Lung (tissue), 12 donors: ENCODE results near the gene TMEM259. TPM values are rescaled to one million over a fixed set of nuclear protein-coding genes. Genes with fewer than 3 reads are reported as not detected.
"Not testable (repeated sequence)": the region's sequence is repeated elsewhere in the genome, so short reads cannot be mapped to it uniquely, and the experiment has no call there.

Source experiments
- ATAC-seq: fragments of 200-7000 bp; cut with Tn5 transposase; one replicate; pipeline ENCODE4 v1.9.1; 2020; ENCODE audit warnings: moderate number of reproducible peaks; ENCODE audit not compliant: insufficient read depth, low FRiP score
- DNase-seq, 3 donors: peaks; one replicate each; pipeline ENCODE4 v3.0.0-alpha.2; 2013 to 2017
- H3K27ac ChIP-seq, 2 donors: one replicate each; pipeline ENCODE4 v1.5.1; 2013; ENCODE audit warnings: mild to moderate bottlenecking in 2 of 2, moderate library complexity in 2 of 2, control low read depth in 1 of 2, inconsistent platforms in 1 of 2, low read depth in 1 of 2, low read length in 1 of 2
- H3K27me3 ChIP-seq, 3 donors: one replicate each; pipeline ENCODE4 v1.5.1; 2013; ENCODE audit warnings: low read length in 2 of 3; ENCODE audit not compliant: control insufficient read depth in 3 of 3, insufficient read depth in 3 of 3
- H3K36me3 ChIP-seq, 4 donors: one replicate each; pipeline ENCODE4 v1.5.1; 2013; ENCODE audit warnings: low read length in 4 of 4, mild to moderate bottlenecking in 1 of 4, moderate library complexity in 1 of 4; ENCODE audit not compliant: control insufficient read depth in 4 of 4, insufficient read depth in 4 of 4
- H3K4me1 ChIP-seq, 5 donors: one replicate each; pipeline ENCODE4 v1.5.1; 2013; ENCODE audit warnings: low read length in 5 of 5, mild to moderate bottlenecking in 2 of 5, moderate library complexity in 1 of 5; ENCODE audit not compliant: control insufficient read depth in 5 of 5, insufficient read depth in 5 of 5
- H3K4me3 ChIP-seq: one replicate; pipeline ENCODE4 v1.5.1; 2013; ENCODE audit warnings: mild to moderate bottlenecking, control low read depth, moderate library complexity
- H3K9ac ChIP-seq, 2 donors: one replicate each; pipeline ENCODE4 v1.5.1; 2013; ENCODE audit warnings: low read length in 2 of 2, control low read depth in 1 of 2; ENCODE audit not compliant: insufficient read depth in 1 of 2
- H3K9me3 ChIP-seq, 4 donors: one replicate each; pipeline ENCODE4 v1.5.1; 2013; ENCODE audit warnings: low read length in 3 of 4, mild to moderate bottlenecking in 1 of 4, moderate library complexity in 1 of 4; ENCODE audit not compliant: control insufficient read depth in 4 of 4, insufficient read depth in 3 of 4
- CTCF ChIP-seq: IDR thresholded peaks from 2 replicates; pipeline ENCODE4 v1.5.1; 2012; ENCODE audit warnings: mild to moderate bottlenecking; ENCODE audit errors: control extremely low read depth, extremely low read depth
- WGBS, 2 donors: extraction: QIAGEN DNeasy Blood & Tissue Kit; methylation state at CpG; one replicate each; pipeline ENCODE4 v1.1.7; 2013; 5-methylcytosine and 5-hydroxymethylcytosine counted together
- polyA plus RNA-seq, 2 donors: library from polyadenylated mRNA; stranded (reverse); fragments of 200-250 nt; gene quantifications; one replicate each; pipeline ENCODE4 v1.2.1, GENCODE V29; 2013
- total RNA-seq, 2 donors: library from RNA; depleted of rRNA in 1 of 2; stranded (reverse); fragments of >200 nt in 1 of 2; gene quantifications; one replicate each; pipeline ENCODE4 v1.2.1, GENCODE V29; 2014 to 2021
- donor health status: control.
- donor health status: control.
- donor health status: Bipolar disorder and iron deficiency.
- donor health status: healthy.
- donor health status: DM: yes; HTN: yes; CAD: no.

TMEM259 gene
- total and polyA plus RNA-seq, 4 donors: 61.1 to 262 (median 195) TPM

DNA sequence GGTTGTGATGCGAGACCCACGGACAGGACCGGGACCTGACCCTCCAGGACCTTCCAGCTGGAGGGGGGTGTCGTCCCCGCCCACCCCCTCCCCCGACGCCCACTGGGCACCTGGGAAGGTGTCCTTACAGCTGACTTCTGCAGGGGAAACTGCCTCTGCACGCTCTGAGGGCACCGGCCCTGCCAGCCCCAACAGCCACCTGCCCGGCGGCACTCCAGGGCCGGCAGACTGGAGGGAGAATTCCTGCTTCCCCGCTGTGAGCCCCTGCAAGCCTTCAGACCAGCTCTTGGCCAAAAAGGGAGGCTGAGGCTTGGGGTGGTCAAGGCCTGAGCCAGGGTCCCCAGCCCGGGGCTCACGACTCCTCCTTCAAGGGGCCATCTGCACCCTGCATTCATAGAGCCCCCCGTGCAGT, 6.7 kb upstream of the TMEM259 start:
- peaks cover 0 to 14% (median 0%) of the 10 kb centered on the region in 5 donors for H3K4me1 ChIP-seq
- H3K27me3 ChIP-seq: no peaks in the 10 kb centered on the region
- peak overlapping the region; percentile 97 to 99 for H3K27ac ChIP-seq
- no peaks in the 10 kb centered on the region for H3K9me3 ChIP-seq
- peak overlapping the region in 1 of 2 donors; percentile 32 for H3K9ac ChIP-seq
- ATAC-seq (no peak), DNase-seq (peak in 1 of 3 donors; percentile 47)
- peaks cover 4 to 12% (median 6%) of the 10 kb centered on the region in 4 donors for H3K36me3 ChIP-seq
- peak overlapping the region; percentile 80 for H3K4me3 ChIP-seq
- 5 to 9% methylated on average over 16 of the region's 16 CpGs for WGBS, 2 donors
- no peak for TF ChIP-seq CTCF

DNA sequence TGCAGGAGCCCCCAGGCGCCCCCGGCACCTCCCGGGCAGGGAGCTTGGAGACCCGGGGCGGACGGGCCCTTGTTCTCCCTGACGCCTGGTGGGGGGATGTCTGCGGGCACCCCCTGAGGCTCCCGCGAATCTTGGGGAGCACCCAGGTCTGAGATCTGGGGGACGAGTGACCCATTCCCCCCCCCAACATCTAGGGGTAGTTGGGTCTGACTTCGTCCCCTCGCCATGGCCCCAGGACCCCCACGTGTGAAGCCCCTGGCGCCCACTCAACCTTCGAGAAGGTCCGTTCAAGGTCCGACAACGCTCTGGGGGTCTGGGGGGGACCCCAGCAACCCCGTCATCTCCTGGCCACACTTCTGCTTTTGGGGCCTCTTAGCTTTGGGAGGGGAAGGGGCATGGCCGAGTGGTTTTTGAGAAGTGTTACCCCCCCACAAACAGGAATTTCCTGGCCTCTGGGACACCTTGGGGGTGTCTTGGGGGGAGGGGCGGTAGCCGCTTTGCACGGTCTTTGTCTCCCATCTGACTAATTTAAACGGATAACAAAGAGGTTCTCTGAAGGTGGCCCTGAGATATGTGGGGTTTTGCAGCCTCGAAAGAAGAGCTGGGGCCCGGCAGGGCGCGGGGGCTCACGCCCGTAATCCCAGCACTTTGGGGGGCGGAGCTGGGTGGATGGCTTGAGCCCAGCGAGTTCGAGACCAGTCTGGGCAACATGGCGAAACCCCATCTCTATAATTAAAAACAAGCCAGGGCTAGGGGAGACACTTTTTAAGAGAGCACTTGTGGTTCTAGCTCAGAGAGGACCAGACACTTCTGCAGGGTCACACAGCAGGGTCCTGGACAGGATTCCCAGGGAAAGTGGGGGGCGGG, 6.1 kb upstream of the TMEM259 start:
- Histone ChIP-seq H3K36me3 (peaks cover 0 to 6% (median under 1%) of the 10 kb centered on the region in 4 donors), H3K9ac (peak overlapping the region; percentile 4 to 77), H3K4me1 (peaks cover 0 to 14% (median 0%) of the 10 kb centered on the region in 5 donors), H3K4me3 (peak overlapping the region; percentile 80), H3K9me3 (no peaks in the 10 kb centered on the region), H3K27me3 (no peaks in the 10 kb centered on the region), H3K27ac (peak overlapping the region; percentile 91 to 99)
- WGBS, 2 donors: 0 to 2% methylated on average over 34 to 36 of the region's 36 CpGs
- DNase-seq (peak; percentile 58 to 68 (median 64)), ATAC-seq (no peak)
- no peak for TF ChIP-seq CTCF

DNA sequence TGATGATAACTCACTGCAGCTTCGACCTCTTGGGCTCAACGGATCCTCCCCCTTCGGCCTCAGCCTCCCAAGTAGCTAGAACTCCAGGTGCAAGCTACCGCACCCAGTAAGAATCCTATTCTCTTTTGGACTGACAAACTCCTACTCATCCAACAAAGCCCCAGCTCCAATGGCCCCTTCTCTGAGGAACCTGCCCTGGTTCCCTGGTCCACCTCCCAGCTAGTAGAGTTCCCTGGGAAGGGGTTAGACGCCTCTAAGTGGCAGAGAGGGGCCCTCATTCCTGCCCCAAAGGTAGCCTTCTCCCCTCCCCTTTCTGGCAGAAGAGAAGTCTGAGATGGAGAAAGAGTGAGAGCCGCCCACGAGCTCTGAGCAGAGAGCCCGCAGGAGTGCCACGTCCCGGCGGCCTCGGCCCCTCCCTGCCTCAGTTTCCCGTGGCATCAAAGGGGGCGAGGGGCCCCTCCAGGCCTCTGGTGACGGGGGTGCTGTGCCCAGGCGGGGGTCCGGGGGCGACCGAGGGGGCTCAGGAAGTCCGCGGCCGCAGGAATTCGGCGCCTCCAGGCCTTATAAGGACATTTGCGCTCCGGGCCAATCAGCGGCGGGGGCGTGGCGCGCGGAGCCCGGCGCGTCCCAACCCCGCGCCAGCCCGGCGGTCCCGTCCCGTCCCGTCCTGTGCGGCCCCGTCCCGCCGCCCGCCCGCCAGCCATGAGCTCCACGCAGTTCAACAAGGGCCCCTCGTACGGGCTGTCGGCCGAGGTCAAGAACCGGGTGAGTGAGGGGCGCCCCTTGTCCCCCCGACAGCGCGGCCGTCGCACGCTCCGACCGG, 5.2 kb upstream of the TMEM259 start, which contains the start of gene CNN2:
Gene CNN2, plus strand, starts transcription at position 649 of the 823 bp plus-strand sequence. Its CDS starts 54 bp downstream, at position 703.
- Histone ChIP-seq H3K27ac (peak within 1 kb of the TSS; percentile 91 to 99), H3K27me3 (no peaks in the 10 kb centered on the region), H3K9ac (peak within 1 kb of the TSS; percentile 59 to 77), H3K4me3 (peak within 1 kb of the TSS; percentile 80), H3K9me3 (no peaks in the 10 kb centered on the region), H3K4me1 (peaks cover 0 to 14% (median 2%) of the 10 kb centered on the region in 5 donors), H3K36me3 (peaks cover 0 to 5% (median 0%) of the 10 kb centered on the region in 4 donors)
- peak; percentile 90 to 92 (median 91) for DNase-seq
- no peak for TF ChIP-seq CTCF
- WGBS, 2 donors: 5 to 8% methylated on average over 49 to 63 of the region's 63 CpGs
- ATAC-seq: peak; percentile 79

DNA sequence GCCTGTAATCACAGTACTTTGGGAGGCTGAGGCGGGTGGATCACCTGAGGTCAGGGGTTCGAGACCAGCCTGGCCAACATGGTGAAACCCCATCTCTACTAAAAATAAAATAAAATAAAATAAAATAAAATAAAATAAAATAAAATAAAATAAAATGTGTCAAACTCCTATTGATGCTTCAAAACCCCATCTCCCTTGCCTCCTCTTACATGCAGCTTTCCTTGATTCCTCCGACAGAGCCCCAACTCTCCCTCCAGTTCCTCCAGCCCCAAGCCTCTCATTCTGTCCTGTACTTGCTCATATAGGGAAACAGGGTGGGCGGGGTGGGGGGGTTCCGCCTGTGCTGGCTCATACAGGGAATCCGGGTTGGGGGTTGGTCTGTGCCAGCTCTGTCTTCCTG, 4.2 kb upstream of the TMEM259 start:
- H3K4me1 ChIP-seq: peaks cover 0 to 16% (median 2%) of the 10 kb centered on the region in 5 donors
- H3K4me3 ChIP-seq, ATAC-seq, DNase-seq, H3K9ac ChIP-seq, H3K27me3 ChIP-seq, H3K9me3 ChIP-seq, H3K27ac ChIP-seq, H3K36me3 ChIP-seq: not testable (repeated sequence)
- 89 to 92% methylated on average over 6 of the region's 6 CpGs for WGBS, 2 donors

- H3K4me3 ChIP-seq, ATAC-seq, H3K36me3 ChIP-seq, H3K9me3 ChIP-seq, H3K27ac ChIP-seq, H3K27me3 ChIP-seq, H3K9ac ChIP-seq, DNase-seq: not testable (repeated sequence)
- 82 to 86% methylated on average over 5 of the region's 5 CpGs for WGBS, 2 donors
- H3K4me1 ChIP-seq: peaks cover 0 to 23% (median 6%) of the 10 kb centered on the region in 5 donors
These were observed 2.9 kb upstream of the TMEM259 start for GRCh38 chr19:1023883-1024188.
